Measurements from ENCODE around the gene CPS1. TPM values are rescaled to one million over a fixed set of nuclear protein-coding genes. Genes with fewer than 3 reads are reported as not detected.

The CPS1 gene
- total and polyA plus RNA-seq, 12 donors: 0.86 to 8.2 (median 2.6) TPM

DNA sequence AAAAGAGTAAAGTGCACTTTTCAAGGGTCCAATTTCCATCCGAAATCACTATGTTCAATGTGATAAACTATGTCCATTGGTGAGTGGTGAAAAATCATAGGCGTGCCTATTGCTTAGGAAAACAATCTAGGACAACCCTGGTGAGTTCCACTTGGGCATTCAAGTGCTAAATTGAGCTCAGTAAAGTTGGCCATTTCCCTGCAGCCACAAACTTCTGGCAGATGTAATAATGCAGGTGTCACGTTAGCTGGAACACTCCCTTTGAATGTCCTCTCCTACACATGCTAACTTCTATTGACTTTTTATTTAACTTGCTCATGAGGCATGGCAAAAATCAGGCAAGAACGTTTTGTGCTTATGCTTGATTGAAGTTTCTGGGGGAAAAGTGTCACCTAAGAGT is 67.1 kb downstream of the CPS1 start:
- ATAC-seq (no peak), DNase-seq (no peak)
- intact Hi-C loops (cut with DNase I): loop anchor here in 1 of 10 donors (10.0 kb wide), 1 partner anchor 891 kb away; no protein-coding TSS in a partner anchor
- no peak overlapping the region for H3K27ac ChIP-seq
- 53 to 65% methylated on average over 4 of the region's 4 CpGs for WGBS, 2 donors
- TF ChIP-seq, protein P1, sequence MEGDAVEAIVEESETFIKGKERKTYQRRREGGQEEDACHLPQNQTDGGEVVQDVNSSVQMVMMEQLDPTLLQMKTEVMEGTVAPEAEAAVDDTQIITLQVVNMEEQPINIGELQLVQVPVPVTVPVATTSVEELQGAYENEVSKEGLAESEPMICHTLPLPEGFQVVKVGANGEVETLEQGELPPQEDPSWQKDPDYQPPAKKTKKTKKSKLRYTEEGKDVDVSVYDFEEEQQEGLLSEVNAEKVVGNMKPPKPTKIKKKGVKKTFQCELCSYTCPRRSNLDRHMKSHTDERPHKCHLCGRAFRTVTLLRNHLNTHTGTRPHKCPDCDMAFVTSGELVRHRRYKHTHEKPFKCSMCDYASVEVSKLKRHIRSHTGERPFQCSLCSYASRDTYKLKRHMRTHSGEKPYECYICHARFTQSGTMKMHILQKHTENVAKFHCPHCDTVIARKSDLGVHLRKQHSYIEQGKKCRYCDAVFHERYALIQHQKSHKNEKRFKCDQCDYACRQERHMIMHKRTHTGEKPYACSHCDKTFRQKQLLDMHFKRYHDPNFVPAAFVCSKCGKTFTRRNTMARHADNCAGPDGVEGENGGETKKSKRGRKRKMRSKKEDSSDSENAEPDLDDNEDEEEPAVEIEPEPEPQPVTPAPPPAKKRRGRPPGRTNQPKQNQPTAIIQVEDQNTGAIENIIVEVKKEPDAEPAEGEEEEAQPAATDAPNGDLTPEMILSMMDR (IDR thresholded peaks at IDR 0.05): no peak
- H3K4me3 ChIP-seq: no peak overlapping the region
- H3K9me3 ChIP-seq: no peaks in the 10 kb centered on the region
- H3K4me1 ChIP-seq: no peaks in the 10 kb centered on the region
- no peaks in the 10 kb centered on the region for H3K27me3 ChIP-seq
- H3K36me3 ChIP-seq: no peaks in the 10 kb centered on the region

- no peak overlapping the region for H3K4me3 ChIP-seq
- H3K9me3 ChIP-seq: no peaks in the 10 kb centered on the region
- intact Hi-C loops (cut with DNase I): loop anchor here in 1 of 10 donors (10.0 kb wide), 1 partner anchor 888 kb away; no protein-coding TSS in a partner anchor
- TF ChIP-seq, protein P1 (IDR thresholded peaks at IDR 0.05): no peak
- ATAC-seq (no peak), DNase-seq (no peak)
- H3K36me3 ChIP-seq: no peaks in the 10 kb centered on the region
- no peaks in the 10 kb centered on the region for H3K27me3 ChIP-seq
- H3K27ac ChIP-seq: no peak overlapping the region
- WGBS, 2 donors: 54% methylated on average over 4 of the region's 4 CpGs
- H3K4me1 ChIP-seq: no peaks in the 10 kb centered on the region
Measured at GRCh38 chr2:210626849-210627248, 70.5 kb downstream of the CPS1 start.

DNA sequence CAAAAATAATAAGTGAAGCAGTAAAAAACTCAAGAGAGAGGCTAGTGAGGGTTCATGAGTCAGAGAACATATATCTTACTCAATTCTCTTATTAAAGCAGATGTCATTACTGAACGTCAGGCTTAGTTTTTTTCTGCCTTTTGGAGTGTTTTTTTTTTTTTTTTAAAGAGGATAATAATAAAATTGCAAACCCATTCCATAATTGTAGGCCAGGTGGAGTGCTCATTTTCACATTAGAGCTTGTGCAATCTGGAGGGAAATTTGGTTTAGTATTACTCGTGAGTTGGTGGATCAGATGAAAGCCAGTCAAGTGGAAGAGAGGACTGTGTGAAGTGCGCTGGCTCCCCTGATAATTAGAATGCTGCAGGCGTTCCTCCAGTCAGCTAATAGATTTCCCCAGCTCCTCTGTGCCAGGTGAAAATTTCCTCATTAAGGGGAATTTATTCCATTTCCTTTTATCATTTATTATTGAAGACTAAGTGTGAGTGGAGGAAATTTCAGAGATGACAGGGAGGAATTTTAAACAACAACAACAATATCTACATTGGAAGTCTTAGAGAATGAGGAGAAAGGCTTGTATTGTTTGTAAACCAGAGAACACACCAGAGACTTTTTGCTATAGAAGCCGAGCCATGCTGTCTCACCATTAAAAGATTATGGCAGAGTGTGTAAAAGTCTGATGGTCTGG is 74.6 kb downstream of the CPS1 start:
- TF ChIP-seq, protein P1 (IDR thresholded peaks at IDR 0.05): no peak
- Histone ChIP-seq H3K36me3 (no peaks in the 10 kb centered on the region), H3K27me3 (no peaks in the 10 kb centered on the region), H3K27ac (no peak overlapping the region), H3K4me3 (no peak overlapping the region), H3K9me3 (no peaks in the 10 kb centered on the region), H3K4me1 (no peaks in the 10 kb centered on the region)
- DNase-seq: no peak
- WGBS, 2 donors: 58 to 59% methylated on average over 5 of the region's 5 CpGs
- ATAC-seq: no peak
- intact Hi-C loops (cut with DNase I): no loop called here

DNA sequence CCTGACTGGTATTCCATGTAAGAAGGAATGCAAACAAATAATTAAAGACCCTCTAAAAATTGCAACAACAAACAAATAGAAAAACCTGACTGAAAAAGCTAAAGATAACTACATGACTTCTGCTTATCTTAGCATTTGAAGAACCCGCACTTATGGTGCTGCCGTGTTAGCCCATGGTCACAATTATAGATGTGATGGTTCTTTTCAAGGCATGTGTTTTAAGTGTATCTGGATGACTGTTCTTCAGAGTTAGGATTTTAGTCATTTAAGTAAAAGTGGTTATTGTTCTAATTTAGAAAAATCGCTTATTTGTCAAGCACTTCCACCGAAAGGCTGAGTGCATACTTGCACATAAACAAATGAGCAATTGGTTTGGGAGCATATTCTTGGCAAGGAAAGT is 77.3 kb downstream of the CPS1 start:
- ATAC-seq: no peak
- 72 to 80% methylated on average over 4 of the region's 4 CpGs for WGBS, 2 donors

More for the DNA sequence above, 77.3 kb downstream of the CPS1 start:
- intact Hi-C loops (cut with DNase I): no loop called here
- H3K4me1 ChIP-seq: no peaks in the 10 kb centered on the region
- TF ChIP-seq, protein P1 (IDR thresholded peaks at IDR 0.05): no peak
- no peak overlapping the region for H3K27ac ChIP-seq
- DNase-seq: no peak
- H3K9me3 ChIP-seq: no peaks in the 10 kb centered on the region
- H3K27me3 ChIP-seq: no peaks in the 10 kb centered on the region
- no peak overlapping the region for H3K4me3 ChIP-seq
- H3K36me3 ChIP-seq: no peaks in the 10 kb centered on the region

Measured in heart right ventricle (tissue), 16 donors.